HG02798 (cell line): ENCODE data around the gene TSPO2.

Experiments used
- ATAC-seq: cut with Tn5 transposase; IDR thresholded peaks from one replicate; pipeline ENCODE4 v1.9.1; 2021; ENCODE audit warnings: mild to moderate bottlenecking; ENCODE audit not compliant: unreplicated experiment, poor library complexity

The TSPO2 gene

DNA sequence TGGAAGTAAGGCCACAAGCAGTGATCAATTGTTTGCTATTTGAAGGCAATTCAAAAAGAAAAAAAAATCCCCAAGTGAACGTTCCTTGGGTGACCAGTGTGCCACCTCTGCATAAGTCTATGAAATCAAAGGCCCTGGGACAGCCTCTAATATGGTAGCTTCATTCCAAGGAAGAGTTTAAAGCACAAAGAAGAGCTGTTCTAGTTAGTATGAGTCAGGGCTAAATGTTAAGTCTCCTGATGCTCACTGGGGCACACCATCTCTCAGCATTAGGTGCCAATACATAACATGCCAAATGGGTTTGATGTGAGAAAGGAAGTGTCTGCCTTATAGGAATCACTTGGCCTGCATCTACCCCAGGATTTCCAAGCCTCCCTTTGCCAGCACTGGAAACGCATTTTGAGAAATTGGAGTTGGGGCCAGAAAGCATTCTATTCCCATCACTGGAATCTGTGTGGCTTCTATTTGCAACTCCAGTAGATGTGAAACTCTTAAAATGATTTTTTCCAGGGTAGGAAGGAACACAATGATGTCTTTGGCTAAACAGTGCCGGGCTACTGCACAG is 16.2 kb upstream of the TSPO2 start:
- no peak for ATAC-seq

DNA sequence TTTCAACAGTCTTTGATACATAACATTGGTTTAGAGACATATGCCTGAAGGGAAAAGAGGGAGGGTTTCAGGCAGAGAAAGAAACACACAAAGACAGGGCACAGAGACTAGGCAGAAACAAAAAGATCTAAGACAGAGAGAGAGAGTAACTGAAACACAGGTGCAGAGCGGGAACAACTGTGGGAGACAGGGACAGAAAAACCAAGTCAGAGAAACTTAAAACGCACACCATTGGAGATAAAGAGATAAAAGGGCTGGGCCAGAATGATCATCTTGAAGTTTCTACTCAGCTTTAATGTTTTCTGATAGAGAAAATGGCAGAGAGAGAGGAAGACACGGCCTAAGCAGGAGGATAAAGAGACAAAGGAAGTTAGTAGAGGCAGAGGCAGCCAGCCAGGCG is 15.0 kb upstream of the TSPO2 start:
- no peak for ATAC-seq

DNA sequence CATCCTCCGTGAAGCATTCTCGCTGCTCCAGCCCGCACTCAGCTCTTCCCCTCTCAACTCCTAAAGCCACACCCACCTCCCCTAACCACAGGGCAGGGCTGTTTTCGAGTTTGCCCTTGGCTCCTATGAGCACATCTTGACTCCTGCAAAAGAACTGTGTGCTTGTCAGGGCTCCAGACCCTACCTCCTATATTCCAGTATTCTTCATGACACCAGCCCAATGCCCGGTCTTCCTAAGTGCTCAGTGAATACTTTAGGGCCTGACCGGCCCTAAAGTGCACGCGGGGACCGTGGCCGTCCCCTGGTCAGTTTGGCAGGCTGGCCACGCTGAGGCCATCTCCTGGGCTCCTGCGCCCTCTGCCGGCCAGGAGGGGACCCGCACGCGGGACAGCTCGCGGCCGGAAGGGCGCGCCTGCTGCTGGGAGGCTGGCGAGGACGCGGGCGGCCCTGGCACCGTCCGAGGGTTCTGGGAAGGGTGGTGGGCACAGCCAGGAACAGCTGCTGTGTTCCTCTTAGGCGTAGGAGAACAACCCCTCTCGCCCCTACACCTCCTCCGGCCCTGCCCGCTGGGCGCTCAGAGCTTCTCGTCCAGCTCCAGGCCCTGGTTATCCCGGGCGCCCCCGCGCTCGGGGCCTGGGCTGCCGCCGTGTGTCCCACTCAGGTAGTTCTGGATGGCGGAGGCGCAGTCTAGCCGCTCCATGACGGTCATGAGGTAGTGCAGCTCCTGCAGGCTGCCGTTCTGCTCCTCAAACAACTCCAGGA is 14.3 kb upstream of the TSPO2 start:
- peak; percentile 84 for ATAC-seq

DNA sequence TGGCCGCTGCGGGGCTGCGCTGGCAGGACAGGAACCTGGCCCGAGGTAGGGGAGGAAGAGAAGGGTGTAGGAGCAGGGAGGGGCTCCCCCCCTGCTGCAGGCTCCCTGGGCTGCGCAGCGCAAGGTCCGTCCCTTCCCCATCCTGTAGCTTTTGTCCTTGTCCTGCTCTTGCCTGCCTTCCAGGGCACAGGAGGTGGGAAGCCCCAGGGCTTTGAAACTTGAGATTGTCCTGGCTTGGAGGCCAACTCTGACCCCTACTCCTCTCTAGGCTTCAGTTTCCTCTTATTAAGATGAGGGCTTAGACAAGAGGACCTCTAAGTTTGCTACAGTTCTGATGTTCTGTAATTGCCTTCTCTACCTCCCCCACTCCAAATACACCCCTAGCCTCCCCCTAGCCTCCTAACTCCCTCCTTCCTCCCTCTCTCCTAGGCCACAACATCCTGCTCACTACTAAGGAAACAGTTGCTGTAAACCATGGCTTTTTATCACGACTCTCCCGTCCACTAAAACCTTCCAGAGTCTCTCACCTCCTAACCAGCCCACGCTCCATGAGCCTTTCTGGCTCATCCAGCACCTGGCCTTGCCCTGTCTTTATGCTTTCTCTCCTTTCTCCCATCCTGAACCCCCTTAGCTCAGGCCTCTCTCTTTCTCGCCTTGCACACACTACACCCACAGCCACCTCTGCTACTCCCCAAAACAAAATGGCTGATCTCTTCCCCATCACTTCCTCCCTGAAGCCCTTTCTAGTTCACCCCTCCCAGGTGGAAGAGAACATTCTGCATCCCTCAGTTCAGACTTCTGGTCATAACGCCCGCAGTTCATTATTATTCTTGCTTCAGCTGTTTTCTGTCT is 13.5 kb upstream of the TSPO2 start:
- no peak for ATAC-seq

DNA sequence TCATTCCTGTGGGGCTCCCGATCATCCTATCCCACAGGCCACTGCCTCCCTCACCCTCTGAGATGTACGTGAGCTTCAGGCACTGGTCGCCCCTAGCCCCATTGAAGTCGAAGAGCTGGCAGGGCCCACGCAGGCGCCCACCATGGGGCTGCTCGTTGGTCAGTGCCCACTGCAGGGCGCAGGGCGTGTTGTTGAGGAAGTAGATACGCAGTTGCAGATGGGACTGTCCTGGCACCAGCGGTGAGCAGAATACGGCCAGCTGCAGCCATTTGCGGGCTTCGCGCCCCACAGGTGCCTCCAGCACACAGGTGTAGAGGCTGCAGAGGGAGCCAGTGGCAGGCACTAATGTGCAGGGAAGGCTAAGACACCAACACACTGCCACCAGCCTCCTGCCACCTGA is 9.4 kb upstream of the TSPO2 start:
- ATAC-seq: no peak

DNA sequence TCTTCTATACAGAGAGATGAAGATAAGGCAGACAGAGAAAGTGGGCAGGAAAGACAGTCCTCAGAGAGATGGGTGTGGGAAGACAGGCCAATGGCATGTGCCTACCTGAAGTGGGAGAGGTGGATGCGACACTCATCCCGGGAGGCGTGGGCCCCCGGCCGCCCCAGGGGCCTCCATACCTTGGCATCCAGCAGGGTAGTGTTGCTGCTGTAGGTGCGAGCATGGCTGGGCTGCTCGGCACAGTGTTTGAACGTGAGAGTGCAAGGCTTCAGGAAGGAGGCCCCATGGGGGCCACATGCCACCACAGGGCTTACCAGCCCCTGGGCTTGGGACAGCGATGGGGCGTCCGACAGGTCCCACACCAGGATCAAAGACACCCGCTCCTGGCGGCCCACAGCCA is 8.5 kb upstream of the TSPO2 start:
- no peak for ATAC-seq

DNA sequence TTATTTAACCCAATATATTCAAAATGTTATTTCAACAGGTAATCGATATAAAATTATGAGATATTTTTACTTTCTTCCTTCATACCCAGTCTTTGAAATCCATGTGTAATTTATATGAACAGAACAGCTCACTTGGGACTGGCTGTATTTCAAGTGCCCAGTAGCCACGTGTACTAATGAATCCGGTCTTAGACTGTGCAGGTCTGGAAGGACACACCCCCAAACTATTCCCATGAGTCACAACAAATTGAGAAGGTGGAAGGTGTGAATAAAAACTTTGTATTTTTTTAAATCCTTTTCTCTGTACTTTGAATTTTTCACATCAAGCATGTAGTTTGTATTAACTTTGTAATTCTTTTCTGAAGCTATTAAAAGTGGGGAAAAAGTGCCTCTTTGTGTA is 6.1 kb upstream of the TSPO2 start:
- ATAC-seq: no peak

DNA sequence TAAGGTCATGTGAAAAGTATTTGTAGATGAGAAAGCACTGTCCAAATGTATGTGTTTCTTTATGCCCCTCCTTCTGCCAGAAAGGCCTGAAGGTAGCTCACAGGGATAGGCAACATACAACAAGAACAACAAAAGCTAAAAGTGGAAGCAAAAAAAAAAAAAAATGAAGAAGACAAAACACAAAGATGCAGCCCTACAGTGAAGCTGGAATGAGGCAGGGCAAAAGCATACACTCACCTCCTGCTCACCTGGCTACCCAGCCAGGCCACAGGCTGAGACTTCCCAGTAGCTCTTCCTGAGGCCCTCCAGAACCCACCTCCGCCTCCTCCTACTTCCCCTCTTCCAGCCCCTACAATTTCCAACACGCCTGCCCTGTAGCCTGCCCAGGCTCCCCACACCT is 5.7 kb upstream of the TSPO2 start:
- no peak for ATAC-seq

DNA sequence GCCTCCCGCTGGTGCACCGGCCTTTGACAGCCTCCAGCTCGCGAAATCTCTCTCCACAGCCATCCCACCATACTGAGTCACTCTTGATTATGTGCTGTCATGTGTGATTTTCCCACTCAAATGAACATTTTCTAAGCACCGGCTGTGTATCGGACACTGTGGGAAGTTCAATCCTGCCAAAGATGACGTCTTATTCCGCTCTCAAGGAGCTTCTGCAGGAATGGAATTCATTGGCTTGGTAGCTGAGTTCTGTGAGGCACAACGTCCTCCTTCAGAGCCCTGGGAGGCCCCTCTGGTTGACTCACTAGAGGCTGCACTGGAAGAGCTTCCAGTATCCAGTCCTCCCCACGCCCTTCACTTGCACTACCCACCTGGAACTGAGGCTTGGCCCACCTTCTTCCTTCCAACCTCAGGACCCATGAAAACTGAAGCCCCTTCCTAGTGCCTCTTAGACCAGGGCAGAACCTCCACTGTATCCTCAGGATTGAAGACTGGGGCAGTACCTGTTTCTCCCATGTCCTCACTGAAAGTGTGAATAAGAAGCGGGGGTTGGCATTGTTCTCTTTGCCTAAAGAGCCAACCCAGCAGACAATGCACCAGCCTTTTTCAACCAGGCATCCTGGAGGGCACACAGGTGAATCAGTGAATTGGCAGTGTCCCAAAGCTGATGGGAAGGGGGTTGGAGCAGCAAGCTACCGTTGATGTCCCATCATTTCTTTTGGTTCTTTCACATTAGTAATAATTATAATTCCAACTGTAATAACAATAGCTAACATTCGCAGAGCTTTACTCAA is 5.0 kb upstream of the TSPO2 start:
- ATAC-seq: no peak

DNA sequence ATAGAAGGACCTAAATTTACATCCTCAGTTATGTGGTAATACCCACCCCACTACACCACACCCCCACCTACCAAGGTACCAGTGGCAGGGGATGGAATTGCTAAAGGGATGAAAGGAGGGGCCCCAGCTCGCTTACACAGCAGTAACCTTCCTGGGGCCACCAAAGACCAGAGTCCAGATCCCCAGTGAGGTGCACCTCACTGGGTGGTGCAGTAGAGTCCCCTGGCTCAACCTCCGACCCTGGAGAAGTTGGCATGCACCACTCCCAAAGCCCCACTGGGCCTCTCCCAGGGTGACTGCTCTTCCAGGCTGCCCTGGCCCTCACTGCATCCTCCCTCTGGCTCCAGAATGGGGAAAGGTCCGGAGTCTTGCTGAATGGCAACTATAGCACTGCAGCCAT is 4.1 kb upstream of the TSPO2 start:
- ATAC-seq: no peak

DNA sequence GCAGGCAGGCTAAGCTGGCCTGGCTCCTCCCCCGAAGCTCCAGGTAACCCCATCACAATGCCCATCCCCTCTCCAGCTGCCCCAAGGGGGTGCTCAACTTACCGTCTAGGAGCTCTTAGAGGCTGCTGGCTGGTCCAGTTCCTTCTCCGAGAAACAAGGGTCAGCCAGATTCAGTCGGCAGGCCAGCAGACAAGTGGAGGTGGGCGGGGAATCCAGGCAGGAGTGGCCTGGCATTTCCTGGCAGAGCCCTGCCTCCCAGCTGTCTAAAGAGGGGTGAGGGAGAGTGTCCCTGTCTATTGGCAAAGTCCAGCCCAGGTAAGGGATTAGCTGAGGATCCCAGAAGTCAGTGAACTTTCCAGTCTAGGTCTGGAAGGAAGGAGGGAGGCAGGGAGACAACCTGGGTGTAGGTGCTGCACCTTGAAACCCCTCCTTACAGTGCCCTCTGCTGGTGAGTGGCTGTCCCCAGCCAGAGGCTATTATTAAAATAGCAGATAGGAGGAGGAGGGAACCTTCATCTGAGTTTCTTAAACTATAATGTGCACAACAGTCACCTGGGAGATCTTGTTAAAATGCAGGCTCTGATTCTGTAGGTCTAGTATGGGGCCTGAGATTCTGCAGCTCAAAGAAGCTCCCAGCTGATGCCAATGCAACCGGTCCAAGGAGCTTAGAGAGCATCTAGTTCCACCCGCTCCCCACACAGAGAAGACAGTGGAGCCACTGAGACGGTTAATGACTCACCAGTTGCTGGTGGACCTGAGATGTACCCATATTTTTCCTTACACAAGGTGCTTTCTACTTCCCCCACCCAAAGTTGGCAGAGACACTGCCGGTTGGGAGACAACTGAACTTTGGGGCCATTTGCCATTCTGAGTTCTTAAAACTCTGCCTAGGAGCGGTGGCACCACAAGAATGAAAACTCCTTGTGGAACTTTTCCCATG is 2.9 kb upstream of the TSPO2 start, which contains the start of gene UNC5CL:
TSS of gene UNC5CL (minus strand) at position 162 of the 939 bp plus-strand sequence. CDS start 4,147 bp downstream, outside the sequence.
- ATAC-seq: no peak

DNA sequence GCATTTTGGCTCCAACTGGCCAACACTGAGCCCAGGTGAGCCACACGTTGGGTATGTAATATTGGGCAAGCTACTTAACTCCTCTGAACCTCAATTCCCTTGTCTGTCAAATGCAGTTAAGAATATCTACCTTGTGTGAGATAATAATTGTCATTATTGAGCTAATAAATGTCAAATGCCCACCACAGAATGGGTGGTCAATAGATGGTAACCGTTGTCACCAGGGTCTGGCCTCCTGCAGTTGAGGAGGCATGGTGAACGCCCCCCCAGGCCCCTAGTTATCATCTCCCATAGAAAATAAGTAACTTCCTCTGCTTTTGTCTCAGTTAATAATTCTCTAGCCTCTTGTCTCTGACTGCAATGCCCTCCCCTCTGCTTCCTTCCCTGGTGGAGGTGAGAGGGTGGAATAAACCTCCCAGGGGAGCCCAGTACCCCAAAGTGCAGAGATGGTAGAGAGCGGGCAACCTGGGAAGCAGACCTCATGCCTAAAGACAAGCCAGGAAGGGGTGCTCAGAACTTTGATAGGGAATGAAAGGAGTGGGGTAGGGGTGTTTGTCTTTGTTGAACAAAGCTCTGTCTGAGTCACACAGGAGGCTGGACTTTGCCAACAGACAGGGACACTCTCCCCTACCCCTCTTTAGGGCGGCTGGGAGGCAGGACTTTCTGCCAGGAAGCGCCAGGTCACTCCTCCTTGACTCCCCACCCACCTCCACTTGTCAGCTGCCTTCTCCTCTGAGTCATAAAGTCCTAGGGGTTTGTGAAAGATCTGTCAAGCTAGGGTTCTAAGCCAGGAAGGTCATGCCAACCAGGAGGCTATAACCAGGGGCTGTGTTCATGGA is 1.9 kb upstream of the TSPO2 start:
- no peak for ATAC-seq

DNA sequence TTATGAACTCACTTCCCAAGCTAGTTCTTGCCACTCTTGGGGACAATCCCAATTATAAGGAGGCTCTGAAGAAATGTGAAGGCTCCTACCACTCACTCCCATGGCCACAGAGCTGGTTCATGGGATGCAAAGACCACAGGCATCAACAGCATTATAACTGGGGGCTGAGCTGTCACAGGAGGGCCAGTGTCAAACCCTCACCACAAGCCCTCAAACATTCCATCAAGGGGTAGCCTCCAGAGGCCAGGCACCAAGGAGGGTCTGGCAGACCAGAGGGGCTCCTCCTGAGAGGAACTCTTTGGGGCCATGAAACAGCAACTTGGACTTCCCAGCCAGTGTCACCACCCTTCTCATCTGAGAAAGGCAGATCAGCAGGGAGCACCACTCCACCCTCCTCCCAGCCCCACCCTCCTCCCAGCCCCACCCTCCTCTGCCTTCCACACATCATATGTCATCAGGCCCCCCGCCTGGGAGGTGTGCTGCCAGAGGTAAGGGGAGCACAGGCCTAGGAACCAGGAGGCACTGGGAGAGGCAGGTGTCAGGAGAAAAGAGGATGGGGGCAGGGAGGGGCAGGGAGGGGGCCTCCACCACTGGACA is 1.2 kb upstream of the TSPO2 start:
- no peak for ATAC-seq

DNA sequence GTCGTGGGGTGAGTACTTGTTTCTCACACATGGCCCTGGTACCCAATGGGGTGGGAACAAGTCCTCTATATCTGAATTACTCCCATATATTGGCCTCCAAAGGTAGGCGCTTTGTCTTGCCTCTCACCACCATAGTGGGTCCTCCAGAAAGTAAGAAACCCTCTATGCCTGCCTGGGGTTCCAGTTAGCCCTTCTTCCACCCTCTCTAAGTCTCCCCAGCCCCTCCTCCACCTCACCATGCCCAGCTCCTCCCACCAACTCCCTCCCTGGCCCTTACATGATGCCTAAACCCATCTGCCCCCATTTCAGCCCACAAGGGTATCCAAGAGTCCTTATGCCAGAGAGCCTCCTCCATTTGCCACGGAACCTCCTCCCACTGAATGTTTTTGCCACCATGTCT is 884 bp downstream of the TSPO2 start:
- ATAC-seq: no peak

DNA sequence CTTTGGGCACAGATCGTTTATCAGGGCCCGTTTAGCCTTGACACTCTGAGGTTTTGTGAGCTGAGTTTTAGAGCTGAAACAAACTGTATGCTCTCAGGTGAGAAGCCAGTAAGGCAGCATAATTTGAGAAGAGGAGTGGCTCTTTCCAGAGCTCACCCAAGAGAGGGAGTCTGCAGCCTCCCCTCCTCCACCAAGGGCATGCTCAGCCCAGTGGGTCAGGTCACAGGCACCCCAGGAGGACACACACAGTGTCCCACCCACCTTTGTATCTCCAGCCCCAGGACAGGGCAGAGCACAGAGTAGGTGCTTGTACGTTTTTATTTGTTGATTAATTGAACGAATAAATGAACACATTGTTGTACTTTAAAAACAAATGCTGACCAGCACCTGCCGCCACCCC is 3.4 kb downstream of the TSPO2 start:
- ATAC-seq: no peak

DNA sequence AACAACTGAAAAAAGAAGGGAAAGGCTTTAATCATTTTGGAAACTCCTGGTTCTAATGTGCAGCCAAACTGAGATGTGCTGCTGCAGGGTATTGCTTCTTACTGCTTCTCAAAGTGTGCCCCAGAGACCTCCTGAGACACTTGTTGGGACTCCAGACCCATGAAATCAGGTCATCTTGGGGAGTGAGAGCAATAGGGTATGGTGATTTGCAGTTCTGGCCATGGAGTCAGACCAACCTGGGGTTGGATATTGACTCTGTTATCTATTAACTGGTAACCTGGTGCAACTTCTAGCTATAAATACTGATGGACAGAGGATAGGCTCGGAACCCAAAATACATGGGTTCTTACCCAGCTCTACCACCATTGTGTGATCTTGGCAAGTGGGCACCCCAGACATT is 3.8 kb downstream of the TSPO2 start:
- ATAC-seq: no peak

DNA sequence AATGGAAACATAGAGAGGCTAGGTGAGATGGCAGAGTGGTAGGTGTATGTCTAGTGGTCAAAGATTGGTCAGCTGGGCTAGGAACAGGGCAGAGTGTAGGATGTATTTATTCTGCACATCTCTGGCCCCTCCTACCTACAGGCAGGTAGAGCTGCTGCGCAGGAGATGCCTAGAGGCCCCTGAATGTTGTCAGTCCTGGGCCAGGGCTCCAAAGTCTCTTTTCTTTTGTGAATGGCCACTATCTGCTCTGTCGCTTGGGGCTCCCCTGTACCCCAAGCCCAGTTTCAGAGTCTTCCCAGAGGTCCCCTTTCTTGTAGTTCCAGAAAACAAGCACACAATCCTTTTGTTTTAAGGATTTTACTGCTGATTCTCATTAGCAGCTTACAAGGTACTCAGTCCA is 5.0 kb downstream of the TSPO2 start:
- no peak for ATAC-seq
